ENCODE results near the gene TLE5.
"Not testable (repeated sequence)": the region's sequence is repeated elsewhere in the genome, so short reads cannot be mapped to it uniquely, and the experiment has no call there.

The TLE5 gene

DNA sequence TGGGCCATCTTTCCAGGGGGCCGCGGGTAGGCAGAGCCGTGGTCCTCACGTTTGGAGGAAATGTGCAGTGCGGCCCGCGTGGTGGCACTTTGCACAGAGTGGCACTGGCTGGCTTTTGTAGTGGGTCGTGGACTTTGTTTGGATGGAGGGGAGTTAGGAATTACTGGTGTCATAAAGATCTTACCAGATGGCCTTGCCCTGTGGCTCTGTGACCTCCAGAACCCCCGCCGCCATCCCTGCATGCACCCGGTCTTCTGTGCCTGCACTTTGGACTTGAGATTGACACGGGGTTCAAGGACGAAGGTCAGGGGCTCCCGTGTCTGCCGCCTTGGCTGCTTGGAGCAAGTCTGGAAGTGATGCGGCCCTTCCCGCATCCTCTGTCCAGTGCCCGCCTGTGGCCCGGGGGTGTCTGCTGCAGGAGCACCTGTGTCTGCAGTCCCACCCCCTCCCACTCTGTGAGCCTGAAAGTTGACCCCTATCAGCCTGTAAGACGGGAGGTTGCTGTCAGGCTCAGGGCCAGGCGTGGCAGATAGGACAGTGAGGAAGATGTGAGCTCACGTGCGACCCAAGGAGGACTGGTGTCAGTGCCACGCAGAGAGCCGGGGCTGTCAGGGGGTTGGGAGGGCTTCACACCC is 34.1 kb upstream of the TLE5 start:
- DNase-seq, result no peak

GRCh38 chr19:3095441-3096191 is 33.3 kb upstream of the TLE5 start:
- peak; percentile 12 for DNase-seq

GRCh38 chr19:3094601-3095440 is 32.5 kb upstream of the TLE5 start:
- peak; percentile 26 for DNase-seq

DNA sequence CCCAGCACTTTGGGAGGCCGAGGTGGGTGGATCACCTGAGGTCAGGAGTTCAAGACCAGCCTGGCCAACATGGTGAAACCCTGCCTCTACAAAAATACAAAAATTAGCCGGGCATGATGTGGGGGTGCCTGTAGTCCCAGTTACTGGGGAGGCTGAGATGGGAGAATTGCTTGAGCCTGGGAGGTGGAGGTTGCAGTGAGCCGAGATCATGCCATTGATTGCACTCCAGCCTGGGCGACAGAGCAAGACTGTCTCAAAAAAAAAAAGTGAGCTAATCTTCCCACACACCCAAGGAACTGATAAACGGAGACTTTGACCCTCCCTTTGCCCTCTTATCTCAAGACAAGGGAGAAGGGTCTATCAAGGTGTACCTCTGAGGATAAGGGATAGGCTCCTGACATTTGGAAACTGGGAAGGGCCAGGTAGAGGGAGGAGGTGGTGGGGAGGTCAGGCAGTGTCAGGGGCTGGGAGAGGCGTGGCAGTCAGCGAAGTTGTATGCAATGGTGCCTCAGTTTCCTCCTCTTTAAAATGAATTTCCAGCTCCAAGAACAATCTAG is 27.1 kb upstream of the TLE5 start:
- DNase-seq, result not testable (repeated sequence)

- no peak for DNase-seq
Measured at GRCh38 chr19:3087769-3088168, 25.5 kb upstream of the TLE5 start.

DNA sequence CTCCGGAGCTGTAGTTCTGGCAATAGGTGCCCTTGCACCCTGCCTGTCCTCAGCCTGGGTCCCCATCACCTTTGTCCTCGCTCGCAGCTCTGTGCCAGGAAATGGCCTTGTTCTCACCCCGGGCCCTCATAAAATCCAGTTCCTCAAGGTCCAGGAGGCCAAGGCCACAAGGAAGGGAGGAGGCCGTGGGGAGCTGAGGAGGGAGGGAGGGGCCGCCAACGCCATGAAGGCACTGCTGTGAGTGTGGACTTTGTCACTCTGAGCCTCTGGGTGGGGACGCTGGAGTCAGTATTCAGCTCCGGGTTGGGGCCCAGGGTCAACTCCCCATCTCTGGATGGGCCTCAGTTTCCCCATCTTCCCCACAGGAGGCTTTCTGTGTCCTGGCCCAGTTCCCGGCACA is 22.6 kb upstream of the TLE5 start:
- no peak for DNase-seq

DNA sequence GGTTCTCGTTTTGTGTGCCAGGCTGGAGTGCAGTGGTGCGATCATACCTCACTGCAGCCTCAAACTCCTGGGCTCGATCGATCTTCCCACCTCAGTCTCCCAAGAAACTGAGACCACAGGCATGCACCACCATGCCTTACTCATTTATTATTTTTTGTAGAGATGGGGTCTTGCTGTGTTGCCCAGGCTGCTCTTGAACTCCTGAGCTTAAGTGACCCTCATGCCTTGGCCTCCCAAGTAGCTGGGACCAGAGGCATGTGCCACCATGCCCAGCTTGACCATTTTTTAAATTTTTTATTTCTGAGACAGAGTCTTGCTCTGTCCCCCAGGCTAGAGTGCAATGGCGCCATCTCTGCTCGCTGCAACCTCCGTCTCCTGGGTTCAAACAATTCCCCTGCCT is 21.7 kb upstream of the TLE5 start:
- no peak for DNase-seq

- no peak for DNase-seq
Measured at GRCh38 chr19:3082331-3082730, 20.0 kb upstream of the TLE5 start.

DNA sequence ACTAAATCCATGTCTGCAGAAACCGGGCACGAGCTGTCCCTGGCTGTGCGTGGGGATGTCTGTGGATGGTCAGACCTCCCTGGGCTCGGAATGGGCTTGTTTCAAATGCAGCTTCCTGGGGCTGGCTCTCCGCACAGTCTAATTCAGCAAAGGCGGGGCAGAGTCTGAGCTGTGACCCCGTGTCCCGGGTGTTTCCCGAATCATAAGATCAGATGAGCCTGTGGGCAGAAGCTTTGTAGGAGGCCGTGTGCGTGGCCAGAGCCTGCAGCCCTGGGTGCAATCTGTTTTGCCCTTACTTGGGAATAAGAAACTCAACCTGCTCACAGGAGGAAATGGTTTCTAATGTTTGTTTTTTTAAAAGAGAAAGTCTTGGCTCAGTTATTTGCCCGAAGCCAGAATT is 18.0 kb upstream of the TLE5 start:
- no peak for DNase-seq

DNA sequence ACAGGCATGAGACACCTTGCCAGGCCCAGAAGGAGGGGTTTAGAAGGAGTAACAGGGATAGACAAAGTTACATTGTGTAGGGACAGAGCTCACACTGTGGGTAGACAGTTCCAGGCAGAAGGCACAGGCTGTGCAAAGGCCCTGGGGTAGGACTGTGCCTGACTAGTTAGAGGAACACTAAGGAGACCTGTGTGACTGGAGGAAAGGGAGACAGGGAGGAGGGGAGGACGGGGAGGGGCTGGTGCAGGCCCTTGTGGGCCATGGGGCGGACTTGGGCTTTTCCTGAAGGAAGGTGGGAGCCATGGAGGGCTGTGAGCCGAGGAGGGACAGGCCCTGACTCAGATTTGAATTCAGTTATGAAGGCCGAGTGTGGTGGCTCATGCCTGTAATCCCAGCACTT is 17.3 kb upstream of the TLE5 start:
- no peak for DNase-seq

GRCh38 chr19:3075605-3076431 is 13.5 kb upstream of the TLE5 start:
- peak; percentile 22 for DNase-seq

- peak; percentile 36 for DNase-seq
Measured at GRCh38 chr19:3073931-3074595, 11.8 kb upstream of the TLE5 start.

- peak; percentile 66 for DNase-seq
Measured at GRCh38 chr19:3073159-3073563, 10.9 kb upstream of the TLE5 start.

DNA sequence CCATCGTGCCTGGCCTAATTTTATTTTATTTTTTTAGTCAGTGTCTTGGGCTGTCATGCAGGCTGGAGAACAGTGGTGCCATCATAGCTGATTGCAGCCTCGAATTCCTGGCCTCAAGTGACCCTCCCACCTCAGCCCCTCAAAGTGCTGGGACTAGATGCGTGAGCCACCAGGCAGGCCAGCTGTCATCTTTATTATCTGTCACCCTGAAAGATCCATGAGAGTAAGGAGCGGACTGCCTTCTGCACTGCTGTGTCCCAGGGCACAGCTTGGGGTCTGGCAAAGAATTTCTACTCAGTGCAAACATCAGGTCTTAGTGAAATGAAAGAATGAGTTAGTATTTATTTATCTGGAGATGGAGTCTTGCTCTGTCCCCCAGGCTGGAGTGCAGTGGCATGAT is 9.5 kb upstream of the TLE5 start:
- no peak for DNase-seq

- no peak for DNase-seq
Measured at GRCh38 chr19:3068071-3068470, 5.8 kb upstream of the TLE5 start.

- DNase-seq, result no peak
Measured at GRCh38 chr19:3067563-3067962, 5.3 kb upstream of the TLE5 start.

- no peak for DNase-seq
Measured at GRCh38 chr19:3066482-3067049, 4.3 kb upstream of the TLE5 start.

- DNase-seq, result no peak
Measured at GRCh38 chr19:3065675-3066357, 3.5 kb upstream of the TLE5 start.

- no peak for DNase-seq
Measured at GRCh38 chr19:3064011-3064330, 1.7 kb upstream of the TLE5 start.

DNA sequence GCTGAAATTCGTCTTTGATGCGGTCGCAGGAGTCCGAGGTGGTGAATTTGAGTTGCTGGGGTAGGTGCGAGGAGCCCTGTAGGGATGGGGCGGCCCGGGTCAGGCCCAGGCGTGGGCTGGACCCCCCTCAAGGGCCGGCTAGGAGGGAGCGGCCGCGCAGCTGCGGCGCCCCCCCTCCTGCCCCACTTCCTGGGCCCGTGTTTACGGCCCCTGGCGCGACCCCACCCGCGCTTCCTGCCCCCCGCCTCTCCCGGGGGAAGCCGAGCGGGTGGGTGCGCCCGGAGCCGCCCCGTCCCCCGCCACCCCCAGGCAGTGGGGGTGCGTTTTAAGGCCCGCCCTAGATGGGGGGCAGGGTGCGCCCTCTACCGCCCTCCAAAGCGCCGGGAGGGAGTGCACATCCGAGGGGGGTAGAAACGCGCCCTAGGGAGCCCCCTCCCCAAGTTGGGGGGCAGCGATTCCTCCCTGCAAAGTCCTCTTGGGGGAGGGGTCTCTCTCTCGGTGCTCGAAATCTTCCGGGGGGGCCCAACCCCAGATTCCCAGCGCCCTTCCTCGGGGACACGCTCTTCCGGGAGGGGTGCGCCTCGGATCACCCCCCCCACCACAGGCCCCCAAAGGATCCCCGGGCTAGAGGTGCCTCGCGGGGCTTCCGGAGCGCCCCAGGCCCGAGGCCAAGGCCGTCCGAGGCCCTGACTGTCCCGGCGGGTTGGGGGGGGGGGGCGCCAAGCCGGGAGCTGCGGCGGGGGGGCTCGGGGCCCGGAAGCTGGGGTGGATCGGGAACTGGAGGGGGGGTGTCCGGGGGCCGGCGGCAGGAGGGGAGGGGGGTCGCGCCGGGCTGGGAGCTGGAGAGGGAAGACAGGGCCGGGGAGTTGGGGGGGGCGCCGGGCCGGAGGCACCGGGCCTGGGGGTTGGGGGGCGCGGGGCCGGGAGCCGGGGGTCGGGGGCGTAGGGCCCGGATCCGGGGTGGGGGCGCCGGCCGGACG is 823 bp downstream of the TLE5 start:
- DNase-seq, result peak; percentile 59

Measured in fibroblast of skin of right biceps (primary cell).